DOHH2 (cell line): ENCODE data around the gene GOLM1.
"Not testable (repeated sequence)": the region's sequence is repeated elsewhere in the genome, so short reads cannot be mapped to it uniquely, and the experiment has no call there.

Experiments
- H3F3A ChIP-seq: fragments of 200-600 bp; sonication (generic), shearing (Covaris generic); 2 replicates; pipeline ENCODE4 v1.6.0; 2016; ENCODE audit warnings: antibody characterized with exemption, mild to moderate bottlenecking; ENCODE audit not compliant: control insufficient read depth, insufficient read depth
- H3K27ac ChIP-seq: fragments of 200-600 bp; sonication (generic); 2 replicates; pipeline ENCODE4 v1.5.1; 2014; ENCODE audit warnings: low read depth, mild to moderate bottlenecking, low read length, moderate library complexity
- H3K27me3 ChIP-seq: fragments of 200-600 bp; sonication (generic); 2 replicates; pipeline ENCODE4 v1.6.1; 2014; ENCODE audit warnings: mild to moderate bottlenecking, low read length, mixed read lengths; ENCODE audit not compliant: control insufficient read depth
- H3K36me3 ChIP-seq: fragments of 200-600 bp; sonication (generic); 2 replicates; pipeline ENCODE4 v1.6.1; 2014; ENCODE audit warnings: mild to moderate bottlenecking, low read length, moderate library complexity, mixed read lengths; ENCODE audit not compliant: control insufficient read depth
- H3K4me1 ChIP-seq: fragments of 200-600 bp; sonication (generic); 2 replicates; pipeline ENCODE4 v1.6.1; 2014; ENCODE audit warnings: mild to moderate bottlenecking, low read length, mixed read lengths; ENCODE audit not compliant: control insufficient read depth
- H3K4me2 ChIP-seq: fragments of 200-600 bp; sonication (generic); 2 replicates; pipeline ENCODE4 v1.6.0; 2014; ENCODE audit warnings: mild to moderate bottlenecking, low read length, moderate library complexity
- H3K4me3 ChIP-seq: fragments of 200-600 bp; sonication (generic); 2 replicates; pipeline ENCODE4 v1.5.1; 2014; ENCODE audit warnings: mild to moderate bottlenecking, low read length, mixed read lengths
- H3K79me2 ChIP-seq: fragments of 200-600 bp; sonication (generic); 2 replicates; pipeline ENCODE4 v1.6.1; 2014; ENCODE audit warnings: mild to moderate bottlenecking, low read length, mixed read lengths; ENCODE audit not compliant: control insufficient read depth
- H3K9me2 ChIP-seq: fragments of 200-600 bp; sonication (generic); replicated peaks from 2 replicates; pipeline ENCODE4 v1.6.1; 2014; ENCODE audit warnings: mild to moderate bottlenecking, low read length, mixed read lengths; ENCODE audit not compliant: control insufficient read depth
- H3K9me3 ChIP-seq: fragments of 200-600 bp; sonication (generic); 2 replicates; pipeline ENCODE4 v1.6.1; 2014; ENCODE audit warnings: antibody characterized with exemption, low read length, mixed read lengths; ENCODE audit not compliant: control insufficient read depth, insufficient read depth
- H4K20me1 ChIP-seq: fragments of 200-600 bp; sonication (generic); 2 replicates; pipeline ENCODE4 v1.6.0; 2014; ENCODE audit warnings: low read depth, mild to moderate bottlenecking, antibody characterized with exemption, low read length, moderate library complexity; ENCODE audit not compliant: control insufficient read depth, insufficient read depth
- CTCF ChIP-seq: fragments of 200-600 bp; sonication (generic); IDR thresholded peaks from one replicate; pipeline ENCODE4 v1.5.1; 2014; ENCODE audit warnings: antibody characterized with exemption, mild to moderate bottlenecking, low read depth, low read length; ENCODE audit not compliant: poor library complexity, severe bottlenecking
- EZH2phosphoT487 ChIP-seq: fragments of 200-600 bp; sonication (generic); IDR thresholded peaks from 2 replicates; pipeline ENCODE4 v1.6.1; 2017; ENCODE audit warnings: borderline replicate concordance, mild to moderate bottlenecking, antibody characterized with exemption, low read length, moderate library complexity, mixed read lengths

GOLM1 gene

DNA sequence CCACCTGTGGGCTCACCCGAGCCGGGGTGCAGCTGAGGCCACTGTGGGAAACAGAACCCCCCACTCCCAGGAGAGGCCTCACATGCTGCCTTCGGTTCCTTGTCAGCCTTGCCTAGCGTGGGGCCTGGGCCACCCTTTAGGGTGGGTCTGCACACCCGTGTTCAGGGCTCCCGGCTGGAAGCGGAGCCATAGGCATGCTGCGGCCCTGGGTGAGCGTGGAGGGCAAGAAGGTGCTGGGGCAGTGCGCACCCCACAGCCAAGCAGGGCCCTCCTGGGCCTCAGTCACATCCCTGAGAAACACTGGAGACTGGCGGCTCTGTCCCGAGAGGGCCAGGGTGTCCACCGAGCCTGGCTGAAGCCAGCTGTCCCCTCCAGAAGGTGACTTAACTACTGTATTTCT is 41.9 kb downstream of the GOLM1 start:
- no peak overlapping the region for H3K27ac ChIP-seq
- TF ChIP-seq CTCF (no peak), EZH2phosphoT487 (no peak)
- H3K79me2 ChIP-seq, result no peaks in the 10 kb centered on the region
- no peaks in the 10 kb centered on the region for H3K9me2 ChIP-seq
- no peak overlapping the region for H3K4me2 ChIP-seq
- H3K4me1 ChIP-seq, result no peaks in the 10 kb centered on the region
- H3F3A ChIP-seq, result no peaks in the 10 kb centered on the region
- H3K4me3 ChIP-seq, result no peak overlapping the region
- no peaks in the 10 kb centered on the region for H3K36me3 ChIP-seq
- no peaks in the 10 kb centered on the region for H3K9me3 ChIP-seq
- no peaks in the 10 kb centered on the region for H3K27me3 ChIP-seq
- H4K20me1 ChIP-seq, result no peaks in the 10 kb centered on the region

DNA sequence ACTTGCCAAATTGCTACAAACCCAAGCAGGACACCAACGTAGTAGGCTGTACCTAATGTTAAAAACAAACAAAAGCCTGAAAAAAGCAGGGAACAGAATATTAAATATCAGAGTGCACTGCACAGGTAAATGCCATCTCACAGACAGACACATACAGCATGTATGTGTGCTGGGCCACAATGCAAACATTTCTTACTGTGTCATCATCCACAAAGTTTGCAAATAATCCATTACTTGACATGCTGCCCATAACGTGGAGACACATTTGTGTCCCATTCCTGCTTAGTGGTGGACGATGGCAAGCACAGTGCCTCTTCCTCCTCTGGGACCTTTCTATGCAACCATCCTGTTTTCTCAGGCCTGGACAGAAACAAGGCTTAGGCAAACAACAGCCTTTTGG is 44.7 kb downstream of the GOLM1 start:
- Histone ChIP-seq H4K20me1 (no peaks in the 10 kb centered on the region), H3F3A (no peaks in the 10 kb centered on the region), H3K27me3 (no peaks in the 10 kb centered on the region), H3K4me1 (no peaks in the 10 kb centered on the region), H3K4me2 (no peak overlapping the region), H3K4me3 (no peak overlapping the region), H3K9me2 (no peaks in the 10 kb centered on the region), H3K79me2 (no peaks in the 10 kb centered on the region), H3K27ac (no peak overlapping the region), H3K36me3 (no peaks in the 10 kb centered on the region), H3K9me3 (no peaks in the 10 kb centered on the region)
- TF ChIP-seq CTCF (no peak), EZH2phosphoT487 (no peak)

DNA sequence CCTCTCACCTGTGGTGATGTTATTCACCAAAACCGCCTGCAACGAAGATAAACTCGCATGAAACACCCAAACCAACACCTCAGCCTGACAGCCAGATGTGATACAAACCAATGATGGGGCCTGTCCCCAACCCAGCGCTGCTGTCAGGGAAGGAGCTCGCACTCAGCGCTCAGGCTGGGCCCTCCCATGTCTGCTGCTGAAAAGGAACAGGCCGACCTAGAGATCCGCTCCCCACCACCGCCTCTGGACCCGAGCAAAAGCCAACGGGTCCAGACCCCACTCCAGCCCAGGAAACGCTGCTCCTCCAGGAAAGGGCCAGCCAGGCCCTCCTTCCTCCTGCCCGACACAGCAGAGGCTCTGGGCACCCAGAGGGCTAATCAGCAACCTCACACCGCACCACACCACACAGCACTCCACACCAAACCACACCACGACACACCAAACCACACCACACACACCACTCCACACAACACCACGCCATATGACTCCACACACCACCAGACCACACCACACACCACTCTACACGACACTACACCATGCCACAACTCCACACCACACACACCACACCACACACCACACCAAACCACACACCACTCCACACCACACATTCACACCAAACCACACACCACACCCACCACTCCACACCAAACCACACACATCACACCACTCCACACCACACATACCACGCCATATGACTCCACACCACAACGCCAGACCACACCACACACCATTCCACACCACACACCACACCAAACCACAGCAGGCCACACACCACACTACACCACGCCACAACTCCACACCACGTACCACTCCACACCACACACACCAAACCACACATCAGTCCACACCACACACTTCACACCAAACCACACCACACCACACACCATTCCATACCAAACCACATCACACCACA is 46.5 kb downstream of the GOLM1 start:
- Histone ChIP-seq H3K27ac (no peak overlapping the region), H3K4me1 (no peaks in the 10 kb centered on the region), H4K20me1 (no peaks in the 10 kb centered on the region), H3K79me2 (no peaks in the 10 kb centered on the region), H3K27me3 (no peaks in the 10 kb centered on the region), H3F3A (no peaks in the 10 kb centered on the region), H3K9me3 (no peaks in the 10 kb centered on the region), H3K9me2 (no peaks in the 10 kb centered on the region), H3K36me3 (no peaks in the 10 kb centered on the region), H3K4me3 (no peak overlapping the region), H3K4me2 (no peak overlapping the region)
- no peak for TF ChIP-seq CTCF
- TF ChIP-seq EZH2phosphoT487, result no peak

DNA sequence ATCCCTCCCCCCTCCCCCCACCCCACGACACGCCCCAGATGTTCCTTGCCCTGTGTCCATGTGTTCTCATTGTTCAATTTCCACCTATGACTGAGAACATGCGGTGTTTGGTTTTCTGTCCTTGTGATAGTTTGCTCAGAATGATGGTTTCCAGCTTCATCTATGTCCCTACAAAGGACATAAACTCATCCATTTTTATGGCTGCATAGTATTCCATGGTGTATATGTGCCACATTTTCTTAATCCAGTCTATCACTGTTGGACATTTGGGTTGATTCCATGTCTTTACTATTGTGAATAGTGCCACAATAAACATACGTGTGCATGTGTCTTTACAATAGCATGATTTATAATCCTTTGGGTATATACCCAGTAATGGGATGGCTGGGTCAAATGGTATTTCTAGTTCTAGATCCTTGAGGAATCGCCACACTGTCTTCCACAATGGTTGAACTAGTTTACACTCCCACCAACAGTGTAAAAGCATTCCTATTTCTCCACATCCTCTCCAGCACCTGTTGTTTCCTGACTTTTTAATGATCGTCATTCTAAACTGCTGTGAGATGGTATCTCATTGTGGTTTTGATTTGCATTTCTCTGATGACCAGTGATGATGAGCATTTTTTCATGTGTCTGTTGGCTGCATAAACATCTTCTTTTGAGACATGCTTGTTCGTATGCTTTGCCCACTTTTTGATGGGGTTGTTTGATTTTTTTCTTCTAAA is 51.2 kb downstream of the GOLM1 start:
- not testable (repeated sequence) for H4K20me1 ChIP-seq, H3K4me1 ChIP-seq, H3K9me3 ChIP-seq, H3K27me3 ChIP-seq, H3K9me2 ChIP-seq, H3K4me2 ChIP-seq, H3K79me2 ChIP-seq, H3K4me3 ChIP-seq, H3F3A ChIP-seq, H3K36me3 ChIP-seq, H3K27ac ChIP-seq
